GM18505 (cell line): ENCODE results near the gene GBX1.

ENCODE experiments used
- ATAC-seq: cut with Tn5 transposase; IDR thresholded peaks from one replicate; pipeline ENCODE4 v1.9.1; 2021; ENCODE audit not compliant: unreplicated experiment
- POLR2A ChIP-seq: IDR thresholded peaks from 4 replicates; pipeline ENCODE4 v1.6.1; 2011; ENCODE audit warnings: borderline replicate concordance; ENCODE audit not compliant: insufficient read depth, insufficient read length; ENCODE audit errors: extremely low read depth

The GBX1 gene

GRCh38 chr7:151167197-151167961 is at the start of gene GBX1:
Gene GBX1 (minus strand): TSS chr7:151167694. CDS start chr7:151167548, 146 bp downstream.
- TF ChIP-seq POLR2A, result no peak
- no peak for ATAC-seq

- TF ChIP-seq POLR2A, result no peak
- ATAC-seq, result no peak
Measured at GRCh38 chr7:151215396-151215795, 47.9 kb upstream of the GBX1 start.

GRCh38 chr7:151213826-151214225 is 46.3 kb upstream of the GBX1 start:
- ATAC-seq, result no peak
- TF ChIP-seq POLR2A, result no peak

GRCh38 chr7:151212626-151213025 is 45.1 kb upstream of the GBX1 start:
- no peak for TF ChIP-seq POLR2A
- no peak for ATAC-seq

- TF ChIP-seq POLR2A, result no peak
- ATAC-seq, result no peak
Measured at GRCh38 chr7:151211155-151211772, 43.8 kb upstream of the GBX1 start.

- TF ChIP-seq POLR2A, result no peak
- no peak for ATAC-seq
Measured at GRCh38 chr7:151210087-151210854, 42.8 kb upstream of the GBX1 start, which contains the start of gene H2BK1. Gene H2BK1 (minus strand): TSS chr7:151210488. CDS start chr7:151210318, 170 bp downstream.

GRCh38 chr7:151209588-151209987 is 42.1 kb upstream of the GBX1 start:
- no peak for TF ChIP-seq POLR2A
- ATAC-seq, result no peak

- TF ChIP-seq POLR2A, result no peak
- no peak for ATAC-seq
Measured at GRCh38 chr7:151208253-151208862, 40.9 kb upstream of the GBX1 start.

GRCh38 chr7:151207804-151208203 is 40.3 kb upstream of the GBX1 start:
- TF ChIP-seq POLR2A, result no peak
- ATAC-seq, result no peak

- no peak for ATAC-seq
- no peak for TF ChIP-seq POLR2A
Measured at GRCh38 chr7:151207315-151207714, 39.8 kb upstream of the GBX1 start.

- ATAC-seq, result no peak
- TF ChIP-seq POLR2A, result no peak
Measured at GRCh38 chr7:151206914-151207313, 39.4 kb upstream of the GBX1 start.

- TF ChIP-seq POLR2A, result no peak
- ATAC-seq, result no peak
Measured at GRCh38 chr7:151205730-151206129, 38.2 kb upstream of the GBX1 start.

GRCh38 chr7:151204383-151205032 is 37.0 kb upstream of the GBX1 start:
- TF ChIP-seq POLR2A, result no peak
- ATAC-seq, result no peak
